D341Med (cell line): ENCODE measurements around the gene RELN.
"Not testable (repeated sequence)": the region's sequence is repeated elsewhere in the genome, so short reads cannot be mapped to it uniquely, and the experiment has no call there.

Experiments used
- DNase-seq: peaks from one replicate; pipeline ENCODE4 v3.0.0; 2012; ENCODE audit warnings: low spot score

The RELN gene

GRCh38 chr7:103843689-103844480 lies 145.6 kb downstream of the RELN start:
- DNase-seq: no peak

GRCh38 chr7:103833401-103833800 lies 156.1 kb downstream of the RELN start:
- no peak for DNase-seq

- DNase-seq: no peak
Measured at GRCh38 chr7:103832438-103832837, 157.0 kb downstream of the RELN start.

GRCh38 chr7:103824251-103824650 lies 165.2 kb downstream of the RELN start:
- no peak for DNase-seq

- DNase-seq: no peak
Measured at GRCh38 chr7:103823084-103823483, 166.4 kb downstream of the RELN start.

GRCh38 chr7:103821092-103821491 lies 168.4 kb downstream of the RELN start:
- peak; percentile 60 for DNase-seq

GRCh38 chr7:103815972-103816371 lies 173.5 kb downstream of the RELN start:
- DNase-seq: not testable (repeated sequence)

GRCh38 chr7:103813970-103814369 lies 175.5 kb downstream of the RELN start:
- no peak for DNase-seq

GRCh38 chr7:103811997-103812396 lies 177.5 kb downstream of the RELN start:
- DNase-seq: no peak

GRCh38 chr7:103811290-103811689 lies 178.2 kb downstream of the RELN start:
- no peak for DNase-seq

- no peak for DNase-seq
Measured at GRCh38 chr7:103810112-103810744, 179.2 kb downstream of the RELN start.

- no peak for DNase-seq
Measured at GRCh38 chr7:103809229-103809994, 180.0 kb downstream of the RELN start.

- DNase-seq: no peak
Measured at GRCh38 chr7:103805346-103805745, 184.1 kb downstream of the RELN start.

GRCh38 chr7:103803631-103804030 lies 185.8 kb downstream of the RELN start:
- no peak for DNase-seq

GRCh38 chr7:103799298-103799697 lies 190.2 kb downstream of the RELN start:
- no peak for DNase-seq

- DNase-seq: no peak
Measured at GRCh38 chr7:103797647-103798307, 191.7 kb downstream of the RELN start.

- no peak for DNase-seq
Measured at GRCh38 chr7:103796327-103796962, 193.0 kb downstream of the RELN start.

- DNase-seq: no peak
Measured at GRCh38 chr7:103795787-103796186, 193.7 kb downstream of the RELN start.

- no peak for DNase-seq
Measured at GRCh38 chr7:103795107-103795506, 194.4 kb downstream of the RELN start.

GRCh38 chr7:103794424-103794823 lies 195.0 kb downstream of the RELN start:
- no peak for DNase-seq

GRCh38 chr7:103793614-103794013 lies 195.8 kb downstream of the RELN start:
- no peak for DNase-seq

- no peak for DNase-seq
Measured at GRCh38 chr7:103791894-103792293, 197.6 kb downstream of the RELN start.
